Motor neuron (in vitro differentiated cells): ENCODE results near the gene ADGRL3. TPM values are rescaled to one million over a fixed set of nuclear protein-coding genes. Genes with fewer than 3 reads are reported as not detected.
A peak's percentile ranks its signal among the peaks of the same experiment; 100 is the strongest.

Source experiments
- ATAC-seq, 8 experiments: fragments of 200-7000 bp; cut with Tn5 transposase; replicated peaks in 6 of 8; 2 replicates each; pipeline ENCODE4 v1.8.0; 2021; ENCODE audit warnings: mild to moderate bottlenecking in 8 of 8, moderate library complexity in 8 of 8
- H3K27ac ChIP-seq, 2 donors: fragments of 250-450 bp; sonication (Bioruptor Pico); 2 replicates each; pipeline ENCODE4 v1.9.0; 2021; ENCODE audit warnings: antibody characterized with exemption in 2 of 2, mild to moderate bottlenecking in 2 of 2, moderate library complexity in 1 of 2
- H3K4me1 ChIP-seq, 2 donors: fragments of 250-450 bp; sonication (Bioruptor Pico); replicated peaks in 1 of 2; 2 replicates each; pipeline ENCODE4 v1.6.1; 2021; ENCODE audit warnings: antibody characterized with exemption in 2 of 2, mild to moderate bottlenecking in 2 of 2, moderate library complexity in 1 of 2
- H3K4me3 ChIP-seq, 5 donors: fragments of 250-450 bp; sonication (Bioruptor Pico); 2 replicates each; pipeline ENCODE4 v1.9.0; 2021; ENCODE audit warnings: antibody characterized with exemption in 5 of 5, mild to moderate bottlenecking in 5 of 5, moderate library complexity in 4 of 5
- WGBS, 10 experiments: fragments of 450-650 bp; shearing (Covaris generic); methylation state at CpG; one replicate each; pipeline ENCODE4 v1.0.0; 2022; 5-methylcytosine and 5-hydroxymethylcytosine counted together
- in situ Hi-C, 9 experiments: fragments of 400-800 bp; cut with MboI; loops; one replicate each; pipeline ENCODE4 v1.15.0; 2021; ENCODE audit warnings: low sequenced_read_pairs in 9 of 9, low pct_unique_long_range_greater_than_20kb in 2 of 9; ENCODE audit not compliant: unreplicated experiment in 9 of 9
- total RNA-seq, 8 experiments: library from RNA; unstranded; fragments of 300-600 nt; gene quantifications; 2 replicates each; pipeline versions ENCODE4 v1.2.3 to v1.2.4, GENCODE V29; 2022

The ADGRL3 gene
- total RNA-seq, 8 experiments from 2014 or later = 0.15 to 117 (median 70.8) TPM

GRCh38 chr4:61786211-61786610 lies 586.1 kb downstream of the ADGRL3 start:
- Histone ChIP-seq H3K27ac (no peak overlapping the region), H3K4me3 (no peak overlapping the region), H3K4me1 (peaks cover 0 to 3% of the 10 kb centered on the region in 2 donors)
- ATAC-seq = no peak
- in situ Hi-C loops = no loop called here
- WGBS, 10 experiments = 8 to 100% (median 84%) methylated on average over 1 to 2 of the region's 2 CpGs; no CpG with 5 or more reads in 1 of the 10 experiments

DNA sequence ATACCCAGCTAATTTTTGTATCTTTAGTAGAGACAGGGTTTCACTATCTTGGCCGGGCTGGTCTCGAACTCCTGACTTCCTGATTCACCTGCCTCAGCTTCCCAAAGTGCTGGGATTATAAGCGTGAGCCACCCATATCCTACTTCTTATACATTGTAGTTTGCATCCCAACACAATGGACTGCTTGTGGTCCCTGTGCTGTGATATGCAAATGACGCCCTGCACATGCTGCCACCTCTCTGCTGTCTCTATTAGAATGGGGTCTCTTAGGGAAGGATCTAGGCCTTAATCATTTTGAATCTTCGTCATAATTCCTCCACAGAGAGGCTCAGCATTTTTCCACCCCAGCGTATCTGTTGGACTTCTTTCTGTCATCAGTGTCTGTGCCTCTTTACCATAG lies 595.9 kb downstream of the ADGRL3 start:
- no peak overlapping the region for H3K27ac ChIP-seq
- in situ Hi-C loops = no loop called here
- no peak overlapping the region for H3K4me3 ChIP-seq
- H3K4me1 ChIP-seq = no peaks in the 10 kb centered on the region
- peak in 2 of 8 experiments; percentile 42 to 45 for ATAC-seq
- WGBS, 10 experiments = 3 to 100% (median 40%) methylated on average over 1 to 6 of the region's 6 CpGs; no CpG with 5 or more reads in 1 of the 10 experiments

GRCh38 chr4:61799794-61800193 lies 599.7 kb downstream of the ADGRL3 start:
- 0 to 88% (median 29%) methylated on average over 1 to 2 of the region's 2 CpGs; no CpG with 5 or more reads in 4 of the 10 experiments for WGBS, 10 experiments
- H3K27ac ChIP-seq = no peak overlapping the region
- no peak overlapping the region for H3K4me3 ChIP-seq
- H3K4me1 ChIP-seq = no peaks in the 10 kb centered on the region
- ATAC-seq = no peak
- in situ Hi-C loops = no loop called here

- Histone ChIP-seq H3K4me1 (no peaks in the 10 kb centered on the region), H3K4me3 (no peak overlapping the region), H3K27ac (no peak overlapping the region)
- WGBS, 10 experiments = 67 to 100% (median 100%) methylated on average over 2 of the region's 2 CpGs; no CpG with 5 or more reads in 4 of the 10 experiments
- in situ Hi-C loops = no loop called here
- ATAC-seq = no peak
These were observed 605.1 kb downstream of the ADGRL3 start for GRCh38 chr4:61805227-61805626.

DNA sequence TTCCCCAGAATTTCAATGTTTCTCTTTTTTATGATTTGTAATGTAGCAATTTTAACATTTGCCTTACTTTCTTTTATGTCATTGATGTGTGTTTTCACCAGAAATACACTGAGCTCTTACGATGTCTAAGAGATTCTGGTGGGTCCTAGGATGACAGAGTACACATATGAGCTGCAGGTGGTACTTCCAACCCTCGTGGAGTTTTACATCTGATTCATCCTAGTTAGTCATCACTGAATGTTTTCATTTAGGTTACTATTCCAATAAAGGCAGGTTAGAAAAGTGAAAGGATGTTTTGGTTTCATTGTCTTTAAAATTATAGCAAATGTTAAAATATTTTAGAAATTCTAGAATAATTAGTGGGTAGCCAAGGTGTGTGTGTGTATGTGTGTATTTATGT lies 605.9 kb downstream of the ADGRL3 start:
- in situ Hi-C loops = no loop called here
- 0 to 100% (median 33%) methylated on average over 1 to 2 of the region's 2 CpGs; no CpG with 5 or more reads in 2 of the 10 experiments for WGBS, 10 experiments
- H3K4me3 ChIP-seq = no peak overlapping the region
- H3K27ac ChIP-seq = no peak overlapping the region
- no peaks in the 10 kb centered on the region for H3K4me1 ChIP-seq
- ATAC-seq = no peak

DNA sequence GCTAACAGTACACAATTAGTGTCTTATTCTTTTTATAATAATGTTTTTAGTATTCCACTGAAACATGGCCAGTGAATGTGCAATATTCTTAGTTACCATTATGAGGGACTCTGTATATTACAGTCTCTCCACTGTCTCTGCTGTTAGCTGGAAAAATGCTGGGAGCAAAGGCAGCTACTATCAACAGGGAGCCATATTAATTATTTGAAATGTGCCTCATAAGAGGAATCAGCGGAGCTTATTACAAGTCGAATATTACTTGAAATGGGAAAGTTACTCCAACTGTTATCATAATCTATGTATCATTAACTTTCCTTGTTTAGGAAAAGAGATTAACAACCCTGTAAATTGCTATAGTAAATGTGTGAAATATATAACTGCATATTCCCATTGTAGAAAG lies 612.0 kb downstream of the ADGRL3 start:
- no peak for ATAC-seq
- no peak overlapping the region for H3K4me3 ChIP-seq
- H3K27ac ChIP-seq = no peak overlapping the region
- peaks cover 0 to 2% of the 10 kb centered on the region in 2 donors for H3K4me1 ChIP-seq
- WGBS, 10 experiments = 0 to 81% (median 34%) methylated on average over 1 to 2 of the region's 2 CpGs; no CpG with 5 or more reads in 1 of the 10 experiments
- in situ Hi-C loops = no loop called here

DNA sequence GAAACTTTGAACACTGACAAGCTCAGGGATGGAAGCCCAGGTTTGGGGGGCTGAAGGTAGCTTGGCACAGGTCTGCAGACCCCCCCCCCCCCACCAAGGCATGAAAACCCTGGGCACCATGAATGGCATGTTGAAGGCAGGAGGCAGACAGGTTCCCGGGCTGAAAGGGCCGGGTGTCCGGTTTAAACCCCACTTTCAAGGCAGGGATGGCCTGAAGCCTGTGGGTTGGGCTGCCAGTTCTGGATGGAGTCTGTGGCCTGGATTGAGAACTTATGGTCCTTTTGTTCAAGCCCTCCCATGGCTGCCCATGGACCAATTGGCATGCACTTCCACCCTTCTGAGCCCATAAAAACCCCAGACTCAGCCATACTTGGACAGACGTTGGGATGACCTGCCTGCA lies 616.9 kb downstream of the ADGRL3 start:
- in situ Hi-C loops = no loop called here
- ATAC-seq = no peak
- no peak overlapping the region for H3K4me3 ChIP-seq
- no peak overlapping the region for H3K27ac ChIP-seq
- 33 to 93% (median 80%) methylated on average over 1 to 3 of the region's 4 CpGs; no CpG with 5 or more reads in 7 of the 10 experiments for WGBS, 10 experiments
- peaks cover 0 to 5% of the 10 kb centered on the region in 2 donors for H3K4me1 ChIP-seq

DNA sequence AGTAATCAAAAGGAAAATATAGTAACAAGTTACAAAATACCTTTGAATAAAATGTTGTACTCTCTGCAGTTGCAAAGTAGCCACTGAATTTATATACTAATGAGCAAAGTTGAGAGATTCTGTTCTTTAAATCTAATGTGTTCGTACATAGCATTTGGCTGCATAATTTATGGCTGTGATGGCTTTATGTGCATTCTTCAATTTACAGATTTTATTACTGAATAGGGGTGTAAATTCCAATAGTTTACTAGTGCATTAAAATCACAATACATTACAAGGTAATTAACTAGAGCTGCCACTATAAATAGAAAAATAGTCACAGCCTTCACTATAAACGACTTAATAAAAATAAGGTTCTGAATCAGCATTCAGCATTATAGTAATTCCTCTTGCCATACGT lies 620.0 kb downstream of the ADGRL3 start:
- peaks cover 0 to 3% of the 10 kb centered on the region in 2 donors for H3K4me1 ChIP-seq
- H3K4me3 ChIP-seq = no peak overlapping the region
- peak in 1 of 8 experiments; percentile 44 for ATAC-seq
- in situ Hi-C loops = no loop called here
- no peak overlapping the region for H3K27ac ChIP-seq
- 0 to 81% (median 58%) methylated on average over 2 to 3 of the region's 3 CpGs; no CpG with 5 or more reads in 1 of the 10 experiments for WGBS, 10 experiments

DNA sequence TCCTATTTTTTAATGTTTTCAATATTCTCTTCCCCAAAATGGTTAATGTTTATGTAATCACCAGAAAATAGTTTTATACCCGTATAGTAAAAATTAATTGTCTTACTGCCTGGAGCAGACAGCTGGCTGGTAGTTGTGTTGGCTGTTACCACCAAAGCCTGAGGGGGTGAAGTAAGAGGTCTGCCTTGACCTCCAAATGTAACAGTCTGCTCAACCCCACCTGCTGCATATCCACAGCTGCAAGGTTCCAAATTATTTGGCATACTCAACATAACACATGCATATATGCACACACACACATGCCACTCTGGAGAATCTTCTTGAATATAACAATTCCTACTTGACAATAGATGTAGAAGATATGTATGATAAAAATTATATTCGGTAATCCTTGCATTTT lies 624.3 kb downstream of the ADGRL3 start:
- in situ Hi-C loops = no loop called here

GRCh38 chr4:61827907-61828391 lies 627.8 kb downstream of the ADGRL3 start:
- 0 to 80% (median 9%) methylated on average over 1 of the region's 1 CpG; no CpG with 5 or more reads in 3 of the 10 experiments for WGBS, 10 experiments
- Histone ChIP-seq H3K4me1 (peaks cover 9 to 14% of the 10 kb centered on the region in 2 donors), H3K27ac (no peak overlapping the region), H3K4me3 (no peak overlapping the region)
- no peak for ATAC-seq
- in situ Hi-C loops = no loop called here

More for the DNA sequence above, 624.3 kb downstream of the ADGRL3 start:
- ATAC-seq = no peak
- Histone ChIP-seq H3K27ac (no peak overlapping the region), H3K4me3 (no peak overlapping the region), H3K4me1 (peaks cover 0 to 7% of the 10 kb centered on the region in 2 donors)
- WGBS, 10 experiments = 0 to 100% (median 94%) methylated on average over 1 to 2 of the region's 2 CpGs; no CpG with 5 or more reads in 1 of the 10 experiments

DNA sequence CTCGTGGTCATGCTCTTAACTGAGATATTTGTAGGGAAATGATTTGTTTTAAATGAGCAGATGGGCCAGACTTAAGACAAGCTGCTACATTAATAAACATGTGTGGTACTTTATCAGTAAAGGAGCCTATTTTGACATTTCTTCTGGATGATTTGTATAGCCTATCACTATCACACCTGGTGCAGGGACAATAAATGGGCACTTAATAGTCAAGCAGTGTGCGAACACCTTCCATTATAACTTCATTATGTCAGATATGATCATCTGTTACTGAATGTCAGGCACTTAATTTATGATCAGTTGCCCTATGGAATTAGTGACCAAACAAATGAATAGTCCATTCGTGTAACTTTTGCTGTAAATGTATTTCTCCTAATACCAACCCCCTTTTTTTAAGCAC lies 628.8 kb downstream of the ADGRL3 start:
- WGBS, 10 experiments = 5 to 93% (median 73%) methylated on average over 2 to 3 of the region's 3 CpGs

DNA sequence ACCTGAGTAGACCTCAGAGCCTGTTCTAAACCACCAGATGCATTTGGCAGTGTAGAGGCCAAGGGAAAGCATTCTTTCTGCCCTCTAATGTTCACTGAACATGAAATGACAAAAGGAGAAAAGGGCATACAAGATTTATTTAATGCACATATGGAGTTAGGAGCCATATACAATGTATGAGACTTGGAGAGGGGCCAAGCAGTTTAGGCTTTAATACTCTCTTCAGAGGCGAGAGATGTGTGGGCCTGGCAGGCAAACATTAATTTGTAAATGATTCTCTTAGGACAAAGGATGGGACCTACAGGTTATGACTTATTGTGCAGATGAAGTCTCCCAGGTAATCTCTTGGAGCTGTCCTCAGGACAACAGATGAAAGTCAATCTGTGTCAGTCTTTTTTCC lies 631.9 kb downstream of the ADGRL3 start:
- WGBS, 10 experiments = 0 to 80% methylated on average over 1 of the region's 1 CpG; no CpG with 5 or more reads in 8 of the 10 experiments
- Histone ChIP-seq H3K4me1 (peaks cover 9 to 14% of the 10 kb centered on the region in 2 donors), H3K4me3 (no peak overlapping the region), H3K27ac (no peak overlapping the region)
- ATAC-seq = peak in 1 of 8 experiments; percentile 17
- in situ Hi-C loops = no loop called here

More for the DNA sequence above, 628.8 kb downstream of the ADGRL3 start:
- ATAC-seq = no peak
- peaks cover 9 to 14% of the 10 kb centered on the region in 2 donors for H3K4me1 ChIP-seq
- in situ Hi-C loops = no loop called here
- no peak overlapping the region for H3K27ac ChIP-seq
- no peak overlapping the region for H3K4me3 ChIP-seq

DNA sequence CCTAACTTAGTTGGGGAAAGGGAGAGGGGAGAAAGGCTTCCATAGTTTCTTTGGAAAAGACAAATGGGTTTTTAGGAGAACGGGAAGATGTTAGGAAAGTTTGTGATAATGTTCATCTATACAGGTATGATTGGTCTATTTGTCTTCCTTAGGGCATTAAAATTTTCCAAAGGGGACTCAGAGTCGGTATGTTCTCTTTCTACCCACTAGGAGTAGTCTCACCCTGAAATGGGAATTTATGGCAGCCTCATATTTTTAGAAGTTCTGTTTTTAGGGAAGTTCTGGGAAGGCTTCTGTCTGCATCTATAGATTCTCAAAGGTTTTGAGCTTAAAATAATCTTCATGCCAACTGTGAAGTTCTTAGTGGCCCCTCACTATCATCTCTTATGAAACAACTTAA lies 637.3 kb downstream of the ADGRL3 start:
- Histone ChIP-seq H3K4me3 (no peak overlapping the region), H3K27ac (no peak overlapping the region), H3K4me1 (peaks cover 0 to under 1% of the 10 kb centered on the region in 2 donors)
- no peak for ATAC-seq
- in situ Hi-C loops = no loop called here
- 17 to 100% (median 51%) methylated on average over 1 to 2 of the region's 2 CpGs; no CpG with 5 or more reads in 1 of the 10 experiments for WGBS, 10 experiments

GRCh38 chr4:61838072-61838471 lies 637.9 kb downstream of the ADGRL3 start:
- no peak overlapping the region for H3K27ac ChIP-seq
- no peaks in the 10 kb centered on the region for H3K4me1 ChIP-seq
- H3K4me3 ChIP-seq = no peak overlapping the region
- in situ Hi-C loops = no loop called here
- no peak for ATAC-seq
